HCT116 (cell line): ENCODE data around the gene SHCBP1L. TPM values are rescaled to one million over a fixed set of nuclear protein-coding genes. Genes with fewer than 3 reads are reported as not detected.

Experiments
- ATAC-seq: fragments of 200-7000 bp; cut with Tn5 transposase; 2 replicates; pipeline ENCODE4 v1.9.1; 2020; ENCODE audit warnings: mild to moderate bottlenecking, moderate library complexity
- BruUV-seq: library from RNA; stranded (reverse); fragments of 400-500 nt; replicated peaks from 2 replicates; lab custom pipeline; 2021; lab: Mats Ljungman, UMichigan
- CTCF ChIA-PET: fragments of 300-600 bp; sonication (Branson Sonifier 250); formaldehyde crosslinking; loops from one replicate; lab custom pipeline; 2021; ENCODE audit warnings: antibody characterized with exemption; lab: Charles Lee
- POLR2A ChIA-PET: fragments of 300-600, 350-600 bp; sonication (Branson Sonifier 250); formaldehyde crosslinking; loops from one replicate; lab custom pipeline; 2021; ENCODE audit warnings: antibody characterized with exemption; lab: Charles Lee
- RAD21 ChIA-PET, 2 experiments: fragments of 300-600 bp; sonication (Branson Sonifier 250); formaldehyde crosslinking; loops; one replicate each; lab custom pipeline; 2023; ENCODE audit warnings: low total read pairs in 2 of 2; ENCODE audit not compliant: uncharacterized antibody in 2 of 2, unreplicated experiment in 2 of 2, low non-redundant PET in 1 of 2; lab: Charles Lee
- DNase-seq: peaks from one replicate; pipeline ENCODE4 v3.0.0-alpha.2; 2010; ENCODE audit warnings: low read depth, low spot score
- H2AFZ ChIP-seq: fragments of 200-600 bp; shearing (Covaris generic), sonication (generic); 2 replicates; pipeline ENCODE4 v1.6.1; 2017; ENCODE audit warnings: low read depth, mixed run types, mixed read lengths, antibody characterized with exemption, low read length; ENCODE audit not compliant: poor library complexity, severe bottlenecking
- H3K27ac ChIP-seq: 2 replicates; pipeline ENCODE4 v1.5.1; 2012; ENCODE audit warnings: low read depth, low read length
- H3K27me3 ChIP-seq: fragments of 200-600 bp; sonication (generic); 2 replicates; pipeline ENCODE4 v1.6.1; 2016; ENCODE audit warnings: mixed run types, low read length, mixed read lengths; ENCODE audit not compliant: insufficient read depth
- H3K36me3 ChIP-seq, 2 experiments: fragments of 200-500 bp in 1 of 2; fragments of 200-600 bp in 1 of 2; sonication (Bioruptor generic) in 1 of 2; sonication (generic) in 1 of 2; 2 replicates each; pipeline versions ENCODE4 v1.5.1 to v1.6.1; 2014 to 2016; ENCODE audit warnings: low read length in 2 of 2, inconsistent platforms in 1 of 2, mixed read lengths in 1 of 2, mixed run types in 1 of 2; ENCODE audit not compliant: insufficient read depth in 2 of 2, control insufficient read depth in 1 of 2
- H3K4me1 ChIP-seq, 2 experiments: fragments of 200-600 bp in 1 of 2; sonication (generic) in 1 of 2; 2 replicates each; pipeline versions ENCODE4 v1.5.1 to v1.6.1; 2012 to 2017; ENCODE audit warnings: low read length in 2 of 2, inconsistent platforms in 1 of 2, mild to moderate bottlenecking in 1 of 2, mixed read lengths in 1 of 2, mixed run types in 1 of 2, moderate library complexity in 1 of 2; ENCODE audit not compliant: insufficient read depth in 2 of 2, control insufficient read depth in 1 of 2
- H3K4me2 ChIP-seq: fragments of 200-600 bp; sonication (generic); 2 replicates; pipeline ENCODE4 v1.6.1; 2017; ENCODE audit warnings: mixed run types, low read length, mixed read lengths
- H3K4me3 ChIP-seq, 2 experiments: fragments of 200-600 bp in 1 of 2; sonication (generic) in 1 of 2; replicated peaks in 1 of 2; 2 replicates each; pipeline ENCODE4 v1.5.1; 2011 to 2016; ENCODE audit warnings: low read length in 2 of 2, control low read depth in 1 of 2, low read depth in 1 of 2, mild to moderate bottlenecking in 1 of 2, mixed read lengths in 1 of 2, mixed run types in 1 of 2
- H3K79me2 ChIP-seq: fragments of 200-600 bp; sonication (generic); 2 replicates; pipeline ENCODE4 v1.6.1; 2017; ENCODE audit warnings: mild to moderate bottlenecking, mixed run types, low read length, moderate library complexity, mixed read lengths; ENCODE audit not compliant: insufficient read depth
- H3K9ac ChIP-seq: fragments of 200-600 bp; sonication (generic); 2 replicates; pipeline ENCODE4 v1.6.1; 2016; ENCODE audit warnings: low read length, mixed read lengths
- H3K9me2 ChIP-seq: fragments of 200-600 bp; sonication (generic), shearing (Covaris generic); 2 replicates; pipeline ENCODE4 v1.6.1; 2017; ENCODE audit warnings: mixed run types, mild to moderate bottlenecking, moderate library complexity; ENCODE audit not compliant: insufficient read depth
- H3K9me3 ChIP-seq, 2 experiments: fragments of 200-500 bp in 1 of 2; fragments of 200-600 bp in 1 of 2; sonication (Bioruptor generic) in 1 of 2; sonication (generic) in 1 of 2; 2 replicates each; pipeline ENCODE4 v1.6.1; 2014 to 2017; ENCODE audit warnings: low read length in 2 of 2, mixed read lengths in 2 of 2, inconsistent platforms in 1 of 2, low read depth in 1 of 2, mild to moderate bottlenecking in 1 of 2, mixed run types in 1 of 2, moderate library complexity in 1 of 2; ENCODE audit not compliant: control insufficient read depth in 1 of 2, insufficient read depth in 1 of 2
- H4K20me1 ChIP-seq: fragments of 200-600 bp; sonication (generic), shearing (Covaris generic); 2 replicates; pipeline ENCODE4 v1.6.1; 2017; ENCODE audit warnings: mixed run types, mild to moderate bottlenecking, moderate library complexity; ENCODE audit not compliant: insufficient read depth
- ATF3 ChIP-seq: IDR thresholded peaks from 2 replicates; pipeline ENCODE4 v1.6.1; 2012
- CBX3 ChIP-seq: IDR thresholded peaks from 2 replicates; pipeline ENCODE4 v1.6.1; 2012; ENCODE audit warnings: low read depth
- CEBPB ChIP-seq: IDR thresholded peaks from 2 replicates; pipeline ENCODE4 v1.6.1; 2012; ENCODE audit warnings: low read depth
- EGR1 ChIP-seq: IDR thresholded peaks from 2 replicates; pipeline ENCODE4 v1.6.1; 2012; ENCODE audit warnings: low read depth
- ELF1 ChIP-seq: IDR thresholded peaks from 2 replicates; pipeline ENCODE4 v1.6.1; 2012; ENCODE audit warnings: low read depth, borderline replicate concordance
- FOSL1 ChIP-seq: IDR thresholded peaks from 2 replicates; pipeline ENCODE4 v1.6.1; 2012; ENCODE audit warnings: low read depth
- JUND ChIP-seq: IDR thresholded peaks from 2 replicates; pipeline ENCODE4 v1.6.1; 2012
- MAX ChIP-seq: IDR thresholded peaks from 2 replicates; pipeline ENCODE4 v1.6.1; 2012
- POLR2A ChIP-seq: IDR thresholded peaks from 2 replicates; pipeline ENCODE4 v1.7.0; 2011; ENCODE audit warnings: borderline replicate concordance; ENCODE audit not compliant: insufficient read depth, insufficient read length; ENCODE audit errors: extremely low read depth
- POLR2AphosphoS5 ChIP-seq: IDR thresholded peaks from 2 replicates; pipeline ENCODE4 v1.6.1; 2011; ENCODE audit warnings: mild to moderate bottlenecking, low read depth, low read length, moderate library complexity
- SIN3A ChIP-seq: IDR thresholded peaks from 2 replicates; pipeline ENCODE4 v1.6.1; 2012; ENCODE audit warnings: low read depth
- SP1 ChIP-seq: IDR thresholded peaks from 2 replicates; pipeline ENCODE4 v1.6.1; 2012; ENCODE audit warnings: low read depth
- SRF ChIP-seq: IDR thresholded peaks from 2 replicates; pipeline ENCODE4 v1.6.1; 2012; ENCODE audit warnings: low read depth
- YY1 ChIP-seq: IDR thresholded peaks from 2 replicates; pipeline ENCODE4 v1.6.1; 2011; ENCODE audit warnings: low read length, low read depth, moderate library complexity, mild to moderate bottlenecking; ENCODE audit not compliant: insufficient replicate concordance; ENCODE audit errors: extremely low read depth
- ZFX ChIP-seq: fragments of 450-650 bp; IDR thresholded peaks from 2 replicates; pipeline ENCODE4 v1.6.1; 2017
- ZNF274 ChIP-seq: fragments of 200-500 bp; sonication (Bioruptor generic); IDR thresholded peaks from 2 replicates; pipeline ENCODE4 v1.6.1; 2014; ENCODE audit warnings: mild to moderate bottlenecking, low read depth, low read length, inconsistent platforms
- intact Hi-C: fragments of 100-400 bp; cut with micrococcal nuclease; formaldehyde crosslinking; loops from 2 replicates; pipeline ENCODE4 v1.10.0; 2022
- total RNA-seq: library from RNA; stranded (reverse); gene quantifications from one replicate; pipeline ENCODE4 v1.2.1, GENCODE V29; 2021; ENCODE audit not compliant: unreplicated experiment
- TF ChIP-seq, protein P1 (sequence below): IDR thresholded peaks from 2 replicates; pipeline ENCODE4 v1.6.1; 2012; ENCODE audit warnings: low read depth

The SHCBP1L gene
- total RNA-seq, 1 experiment from 2014 or later = not detected

- POLR2A ChIA-PET = no interaction called here
- CTCF ChIA-PET = no interaction called here
- no TSS peak for BruUV-seq
- H3K9ac ChIP-seq = no peak overlapping the region
- no peaks in the 10 kb centered on the region for H3K36me3 ChIP-seq
- no peaks in the 10 kb centered on the region for H3K79me2 ChIP-seq
- no peaks in the 10 kb centered on the region for H3K27me3 ChIP-seq
- H3K27ac ChIP-seq = no peak overlapping the region
- no peak overlapping the region for H3K4me2 ChIP-seq
- H3K4me3 ChIP-seq = no peak overlapping the region
- TF ChIP-seq POLR2A (no peak), YY1 (no peak), ATF3 (no peak), MAX (no peak), ZFX (no peak), SRF (no peak), ZNF274 (no peak), POLR2AphosphoS5 (no peak)
- DNase-seq = no peak
- ATAC-seq = no peak
- peak overlapping the region; percentile 59 for H2AFZ ChIP-seq
- no peaks in the 10 kb centered on the region for H4K20me1 ChIP-seq
- no peaks in the 10 kb centered on the region for H3K9me2 ChIP-seq
- H3K9me3 ChIP-seq = no peaks in the 10 kb centered on the region
- H3K4me1 ChIP-seq = peaks cover 0 to 29% of the 10 kb centered on the region in 2 experiments; a peak in 2 of 4 replicates
- intact Hi-C loops = no loop called here
- RAD21 ChIA-PET = no interaction called here
Measured at GRCh38 chr1:182993746-182994145, 40.8 kb upstream of the SHCBP1L start.

DNA sequence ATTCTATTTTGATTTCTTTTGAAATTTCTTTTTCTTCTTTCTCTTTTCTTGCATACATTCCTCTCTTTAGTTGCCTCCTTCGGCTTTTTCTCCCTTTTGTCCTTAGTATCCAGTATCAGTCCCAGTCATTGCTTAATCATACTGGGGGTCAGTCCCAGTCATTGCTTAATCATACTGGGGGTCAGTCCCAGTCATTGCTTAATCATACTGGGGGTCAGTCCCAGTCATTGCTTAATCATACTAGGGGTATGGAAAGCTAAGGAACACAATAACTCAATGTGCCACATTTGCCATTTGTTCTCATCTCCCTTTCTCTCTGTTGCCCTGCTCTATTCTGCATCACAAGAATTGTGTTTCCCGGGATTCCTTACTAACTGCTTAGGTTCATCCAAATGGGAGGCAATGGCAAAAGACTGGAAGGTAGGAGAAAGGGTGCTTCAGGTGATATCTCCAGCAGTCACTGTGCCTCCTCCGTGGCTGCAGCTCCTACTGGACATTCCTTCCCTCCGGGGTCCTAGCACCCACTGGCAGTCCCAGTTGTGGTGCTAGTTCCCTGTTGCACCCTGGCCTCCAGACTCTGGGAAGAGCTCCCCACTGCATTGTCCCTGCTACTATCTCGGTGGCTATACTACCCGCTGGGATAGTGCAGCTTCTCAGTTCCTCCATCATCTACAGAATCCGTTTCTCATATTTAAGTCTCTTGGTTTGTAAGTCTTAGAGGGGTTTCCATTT is 37.6 kb upstream of the SHCBP1L start:
- peak overlapping the region; percentile 93 for H2AFZ ChIP-seq
- ATAC-seq = peak; percentile 82
- TF ChIP-seq SIN3A (peak; percentile 51; the same call in 1 of the 2 replicates), SP1 (peak; percentile 90), POLR2A (no peak), ELF1 (no peak), JUND (peak; percentile 85), ZFX (no peak), SRF (peak; percentile 78), MAX (peak; percentile 36; the same call in 1 of the 2 replicates), EGR1 (0 out of 2 replicates have a peak, but pooled peaks have one; percentile 6), FOSL1 (peak; percentile 98), CBX3 (peak; percentile 64), CEBPB (peak; percentile 98)
- TF ChIP-seq, protein P1, sequence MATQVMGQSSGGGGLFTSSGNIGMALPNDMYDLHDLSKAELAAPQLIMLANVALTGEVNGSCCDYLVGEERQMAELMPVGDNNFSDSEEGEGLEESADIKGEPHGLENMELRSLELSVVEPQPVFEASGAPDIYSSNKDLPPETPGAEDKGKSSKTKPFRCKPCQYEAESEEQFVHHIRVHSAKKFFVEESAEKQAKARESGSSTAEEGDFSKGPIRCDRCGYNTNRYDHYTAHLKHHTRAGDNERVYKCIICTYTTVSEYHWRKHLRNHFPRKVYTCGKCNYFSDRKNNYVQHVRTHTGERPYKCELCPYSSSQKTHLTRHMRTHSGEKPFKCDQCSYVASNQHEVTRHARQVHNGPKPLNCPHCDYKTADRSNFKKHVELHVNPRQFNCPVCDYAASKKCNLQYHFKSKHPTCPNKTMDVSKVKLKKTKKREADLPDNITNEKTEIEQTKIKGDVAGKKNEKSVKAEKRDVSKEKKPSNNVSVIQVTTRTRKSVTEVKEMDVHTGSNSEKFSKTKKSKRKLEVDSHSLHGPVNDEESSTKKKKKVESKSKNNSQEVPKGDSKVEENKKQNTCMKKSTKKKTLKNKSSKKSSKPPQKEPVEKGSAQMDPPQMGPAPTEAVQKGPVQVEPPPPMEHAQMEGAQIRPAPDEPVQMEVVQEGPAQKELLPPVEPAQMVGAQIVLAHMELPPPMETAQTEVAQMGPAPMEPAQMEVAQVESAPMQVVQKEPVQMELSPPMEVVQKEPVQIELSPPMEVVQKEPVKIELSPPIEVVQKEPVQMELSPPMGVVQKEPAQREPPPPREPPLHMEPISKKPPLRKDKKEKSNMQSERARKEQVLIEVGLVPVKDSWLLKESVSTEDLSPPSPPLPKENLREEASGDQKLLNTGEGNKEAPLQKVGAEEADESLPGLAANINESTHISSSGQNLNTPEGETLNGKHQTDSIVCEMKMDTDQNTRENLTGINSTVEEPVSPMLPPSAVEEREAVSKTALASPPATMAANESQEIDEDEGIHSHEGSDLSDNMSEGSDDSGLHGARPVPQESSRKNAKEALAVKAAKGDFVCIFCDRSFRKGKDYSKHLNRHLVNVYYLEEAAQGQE = no peak

More for the DNA sequence above, 37.6 kb upstream of the SHCBP1L start:
- peaks cover 0 to 23% of the 10 kb centered on the region in 2 experiments; a peak in 2 of 4 replicates for H3K4me1 ChIP-seq
- H3K27ac ChIP-seq = no peak overlapping the region
- POLR2A ChIA-PET = no interaction called here
- H3K4me3 ChIP-seq = peak overlapping the region in 1 of 2 experiments; percentile 17; a peak in 2 of 4 replicates
- H3K4me2 ChIP-seq = peak overlapping the region; percentile 60
- RAD21 ChIA-PET = no interaction called here
- H3K79me2 ChIP-seq = no peaks in the 10 kb centered on the region
- no TSS peak for BruUV-seq
- DNase-seq = peak; percentile 35
- CTCF ChIA-PET = interaction anchor here (2.0 kb wide), 1 partner anchor 244 kb away, joined by 5 read pairs; no protein-coding TSS in a partner anchor
- H3K36me3 ChIP-seq = no peaks in the 10 kb centered on the region
- no peaks in the 10 kb centered on the region for H3K9me3 ChIP-seq
- no peaks in the 10 kb centered on the region for H3K9me2 ChIP-seq
- H4K20me1 ChIP-seq = no peaks in the 10 kb centered on the region
- intact Hi-C loops = no loop called here
- no peaks in the 10 kb centered on the region for H3K27me3 ChIP-seq
- no peak overlapping the region; the same call in 1 of the 2 replicates for H3K9ac ChIP-seq
